ENCODE data around the gene AMBRA1. TPM values are rescaled to one million over a fixed set of nuclear protein-coding genes. Genes with fewer than 3 reads are reported as not detected.

The AMBRA1 gene
- total RNA-seq, 4 donors from 2014 or later = 43.4 to 48.9 (median 46.3) TPM

DNA sequence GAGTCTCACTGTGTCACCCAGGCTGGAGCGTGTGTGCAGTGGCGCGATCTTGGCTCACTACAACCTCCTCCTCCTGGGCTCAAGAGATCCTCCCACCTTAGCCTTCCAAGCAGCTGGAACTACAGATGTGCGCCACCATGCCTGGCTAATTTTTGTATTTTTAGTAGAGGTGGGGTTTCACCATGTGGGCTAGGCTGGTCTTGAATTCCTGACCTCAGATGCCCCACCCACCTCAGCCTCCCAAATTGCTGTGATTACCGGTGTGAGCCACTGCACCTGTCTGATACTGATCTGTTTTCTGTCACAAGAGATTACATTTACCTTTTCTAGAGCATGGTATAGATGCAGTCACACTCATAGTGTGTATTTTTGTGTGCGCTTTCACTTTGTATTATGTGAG, 35.1 kb upstream of the AMBRA1 start:
- WGBS, 2 donors (ENCODE audit: low coverage in 1 of 2) = 88 to 100% methylated on average over 1 to 6 of the region's 6 CpGs
- TF ChIP-seq POLR2A (IDR thresholded peaks at IDR 0.05) = no peak
- TF ChIP-seq, protein P1, sequence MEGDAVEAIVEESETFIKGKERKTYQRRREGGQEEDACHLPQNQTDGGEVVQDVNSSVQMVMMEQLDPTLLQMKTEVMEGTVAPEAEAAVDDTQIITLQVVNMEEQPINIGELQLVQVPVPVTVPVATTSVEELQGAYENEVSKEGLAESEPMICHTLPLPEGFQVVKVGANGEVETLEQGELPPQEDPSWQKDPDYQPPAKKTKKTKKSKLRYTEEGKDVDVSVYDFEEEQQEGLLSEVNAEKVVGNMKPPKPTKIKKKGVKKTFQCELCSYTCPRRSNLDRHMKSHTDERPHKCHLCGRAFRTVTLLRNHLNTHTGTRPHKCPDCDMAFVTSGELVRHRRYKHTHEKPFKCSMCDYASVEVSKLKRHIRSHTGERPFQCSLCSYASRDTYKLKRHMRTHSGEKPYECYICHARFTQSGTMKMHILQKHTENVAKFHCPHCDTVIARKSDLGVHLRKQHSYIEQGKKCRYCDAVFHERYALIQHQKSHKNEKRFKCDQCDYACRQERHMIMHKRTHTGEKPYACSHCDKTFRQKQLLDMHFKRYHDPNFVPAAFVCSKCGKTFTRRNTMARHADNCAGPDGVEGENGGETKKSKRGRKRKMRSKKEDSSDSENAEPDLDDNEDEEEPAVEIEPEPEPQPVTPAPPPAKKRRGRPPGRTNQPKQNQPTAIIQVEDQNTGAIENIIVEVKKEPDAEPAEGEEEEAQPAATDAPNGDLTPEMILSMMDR (IDR thresholded peaks at IDR 0.05) = no peak
- no peak for TF ChIP-seq EP300 (IDR thresholded peaks at IDR 0.05; ENCODE audit: low read depth)
- TF ChIP-seq POLR2AphosphoS5 (IDR thresholded peaks at IDR 0.05) = no peak
- intact Hi-C loops (cut with DNase I; ENCODE audit: low total_unique reads) = no loop called here
- Histone ChIP-seq H3K27me3 (no peaks in the 10 kb centered on the region), H3K4me1 (no peaks in the 10 kb centered on the region), H3K4me3 (no peak overlapping the region), H3K27ac (no peak overlapping the region), H3K9me3 (no peaks in the 10 kb centered on the region), H3K36me3 (peaks cover 0 to 17% (median 7%) of the 10 kb centered on the region in 4 donors)
- DNase-seq = no peak
- in situ Hi-C loops (cut with MboI; ENCODE audit: low pct_ligation_motif_present in 1 of 4, low pct_unique_long_range_greater_than_20kb in 1 of 4, low sequenced_read_pairs in 3 of 4) = no loop called here

DNA sequence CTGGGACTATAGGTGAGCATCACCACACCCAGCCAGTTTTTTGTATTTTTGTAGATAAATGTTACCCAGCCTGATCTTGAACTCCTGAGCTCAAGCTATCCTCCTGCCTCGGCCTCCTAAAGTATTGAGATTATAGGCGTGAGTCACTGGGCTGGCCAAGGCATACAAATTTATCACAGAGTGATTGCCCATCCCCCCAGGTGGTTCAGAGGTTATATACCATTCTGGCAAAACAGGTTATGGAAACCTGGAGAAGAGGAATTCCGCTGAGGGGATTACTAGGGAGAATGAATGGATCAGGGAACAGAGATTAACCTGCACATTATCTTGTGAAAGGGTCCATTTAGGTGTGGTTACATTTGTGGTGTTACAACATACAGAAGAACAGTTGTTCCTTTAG, 31.6 kb upstream of the AMBRA1 start:
- TF ChIP-seq, protein P1 (IDR thresholded peaks at IDR 0.05) = no peak
- no peak for TF ChIP-seq POLR2AphosphoS5 (IDR thresholded peaks at IDR 0.05)
- TF ChIP-seq POLR2A (IDR thresholded peaks at IDR 0.05) = no peak
- TF ChIP-seq EP300 (IDR thresholded peaks at IDR 0.05; ENCODE audit: low read depth) = no peak
- no peak for DNase-seq
- no peaks in the 10 kb centered on the region for H3K9me3 ChIP-seq
- H3K4me3 ChIP-seq = no peak overlapping the region
- H3K36me3 ChIP-seq = peaks cover 0 to 23% (median 7%) of the 10 kb centered on the region in 4 donors
- no peak overlapping the region for H3K27ac ChIP-seq
- no peaks in the 10 kb centered on the region for H3K27me3 ChIP-seq
- intact Hi-C loops (cut with DNase I; ENCODE audit: low total_unique reads) (no loop called here), in situ Hi-C loops (cut with MboI; ENCODE audit: low pct_ligation_motif_present in 1 of 4, low pct_unique_long_range_greater_than_20kb in 1 of 4, low sequenced_read_pairs in 3 of 4) (no loop called here)
- 84% methylated on average over 3 of the region's 3 CpGs; no CpG with 5 or more reads in 1 of the 2 donors for WGBS, 2 donors (ENCODE audit: low coverage in 1 of 2)
- peaks cover 0 to 2% (median 0%) of the 10 kb centered on the region in 4 donors for H3K4me1 ChIP-seq

DNA sequence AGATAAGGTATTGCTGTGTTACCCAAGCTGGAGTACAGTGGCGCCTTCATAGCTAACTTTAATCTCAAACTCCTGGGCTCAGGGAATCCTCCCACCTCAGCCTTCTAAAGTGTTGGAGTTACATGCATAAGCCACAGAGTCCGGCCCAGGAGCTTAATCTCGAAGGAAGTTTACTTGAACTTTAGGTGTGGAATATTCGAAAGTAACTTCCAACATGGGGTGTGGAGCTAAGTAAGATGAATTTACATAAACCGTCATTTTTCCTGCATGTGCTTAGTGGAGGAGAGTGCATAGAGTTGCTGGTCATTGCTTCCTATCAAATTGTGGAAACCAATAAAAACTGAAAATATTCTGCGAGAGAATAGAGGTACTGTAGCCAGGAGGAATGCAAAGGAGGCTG, 25.0 kb upstream of the AMBRA1 start:
- peak overlapping the region in 3 of 4 donors; percentile 85 to 96 (median 93) for H3K4me3 ChIP-seq
- in situ Hi-C loops (cut with MboI; ENCODE audit: low pct_ligation_motif_present in 1 of 4, low pct_unique_long_range_greater_than_20kb in 1 of 4, low sequenced_read_pairs in 3 of 4) = no loop called here
- 45 to 59% methylated on average over 4 to 6 of the region's 6 CpGs for WGBS, 2 donors (ENCODE audit: low coverage in 1 of 2)

DNA sequence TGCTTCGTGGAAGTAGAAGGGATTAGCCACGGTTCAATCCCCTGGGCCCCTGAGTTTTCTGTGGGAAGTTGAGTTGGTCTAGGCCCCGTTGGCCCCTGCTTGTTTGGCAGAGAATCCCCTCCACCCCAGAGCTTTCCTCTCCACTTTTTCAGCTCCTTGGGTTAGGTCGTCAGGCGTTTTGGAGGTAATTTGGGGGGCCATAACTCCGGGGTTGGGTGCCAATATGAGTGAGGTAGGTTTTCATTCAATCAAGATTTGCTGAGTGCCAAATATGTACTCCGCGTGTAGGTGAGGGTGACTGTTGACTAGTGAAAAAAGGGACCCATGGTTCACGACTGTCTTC, 24.1 kb upstream of the AMBRA1 start:
- H3K36me3 ChIP-seq = peaks cover 0 to 8% (median 0%) of the 10 kb centered on the region in 4 donors
- H3K4me1 ChIP-seq = peaks cover 6 to 32% (median 19%) of the 10 kb centered on the region in 4 donors
- in situ Hi-C loops (cut with MboI; ENCODE audit: low pct_ligation_motif_present in 1 of 4, low pct_unique_long_range_greater_than_20kb in 1 of 4, low sequenced_read_pairs in 3 of 4) = no loop called here
- 2% methylated on average over 9 of the region's 9 CpGs; no CpG with 5 or more reads in 1 of the 2 donors for WGBS, 2 donors (ENCODE audit: low coverage in 1 of 2)
- intact Hi-C loops (cut with DNase I; ENCODE audit: low total_unique reads) = no loop called here
- TF ChIP-seq, protein P1 (IDR thresholded peaks at IDR 0.05) = no peak
- TF ChIP-seq POLR2A (IDR thresholded peaks at IDR 0.05) (no peak), POLR2AphosphoS5 (IDR thresholded peaks at IDR 0.05) (no peak), EP300 (IDR thresholded peaks at IDR 0.05; ENCODE audit: low read depth) (no peak)
- peak overlapping the region; percentile 97 to 99 (median 98) for H3K27ac ChIP-seq
- peak overlapping the region; percentile 85 to 96 (median 94) for H3K4me3 ChIP-seq
- no peaks in the 10 kb centered on the region for H3K9me3 ChIP-seq
- no peaks in the 10 kb centered on the region for H3K27me3 ChIP-seq
- DNase-seq = no peak

More for the DNA sequence above, 25.0 kb upstream of the AMBRA1 start:
- no peaks in the 10 kb centered on the region for H3K9me3 ChIP-seq
- peaks cover 0 to 8% (median 0%) of the 10 kb centered on the region in 4 donors for H3K36me3 ChIP-seq
- intact Hi-C loops (cut with DNase I; ENCODE audit: low total_unique reads) = no loop called here
- peak overlapping the region; percentile 3 to 99 (median 59) for H3K27ac ChIP-seq
- H3K4me1 ChIP-seq = peaks cover 6 to 32% (median 19%) of the 10 kb centered on the region in 4 donors
- no peak for DNase-seq
- TF ChIP-seq, protein P1 (IDR thresholded peaks at IDR 0.05) = no peak
- TF ChIP-seq POLR2AphosphoS5 (IDR thresholded peaks at IDR 0.05) = no peak
- no peak for TF ChIP-seq EP300 (IDR thresholded peaks at IDR 0.05; ENCODE audit: low read depth)
- TF ChIP-seq POLR2A (IDR thresholded peaks at IDR 0.05) = no peak
- no peaks in the 10 kb centered on the region for H3K27me3 ChIP-seq

All from transverse colon (tissue), 4 donors.